ENCODE measurements around the gene CTAG1B.
"Not testable (repeated sequence)": the region's sequence is repeated elsewhere in the genome, so short reads cannot be mapped to it uniquely, and the experiment has no call there.

Gene CTAG1B

DNA sequence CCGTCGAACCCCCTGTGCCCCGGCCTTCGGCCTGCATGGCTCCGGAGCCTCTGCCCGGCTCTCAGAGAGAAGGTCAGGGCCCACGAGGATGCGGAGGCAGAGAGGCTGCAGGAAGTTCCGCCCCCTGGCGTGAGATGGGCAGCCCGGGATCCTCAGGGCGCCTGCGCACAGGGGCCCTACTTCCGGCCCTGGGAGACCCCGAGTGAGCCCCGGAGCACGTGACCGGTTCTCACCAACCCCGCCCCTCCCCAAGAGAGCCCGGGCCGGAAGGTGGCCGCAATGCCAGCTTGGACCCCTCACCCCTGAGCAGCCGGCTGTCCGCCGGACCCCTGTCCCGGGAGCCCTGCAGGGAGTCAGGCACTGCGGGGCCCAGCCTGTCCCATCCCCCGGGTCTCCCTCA is at the start of gene CTAG1B:
Gene CTAG1B (minus strand): TSS at position 101 of the 400 bp plus-strand sequence. CDS start 64 bp downstream, at position 37.
- not testable (repeated sequence) for DNase-seq

DNA sequence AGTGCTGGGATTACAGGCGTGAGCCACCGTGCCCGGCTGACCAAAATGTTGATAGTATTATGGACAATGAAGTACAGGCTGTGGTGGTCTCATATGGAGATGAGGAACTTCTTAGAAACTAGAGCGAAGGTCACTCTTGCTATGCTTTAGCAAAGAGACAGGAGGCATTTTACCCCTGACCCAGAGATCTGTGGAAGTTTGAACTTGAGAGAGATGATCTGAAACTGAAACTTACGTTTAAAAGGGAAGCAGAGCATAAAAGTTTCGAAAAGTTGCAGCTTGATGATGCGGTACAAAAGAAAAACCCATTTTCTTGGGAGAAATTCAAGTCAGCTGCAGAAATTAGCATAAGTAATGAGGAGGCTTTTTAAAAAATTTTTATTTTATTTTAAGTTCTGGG is 42.8 kb upstream of the CTAG1B start:
- no peak for DNase-seq

DNA sequence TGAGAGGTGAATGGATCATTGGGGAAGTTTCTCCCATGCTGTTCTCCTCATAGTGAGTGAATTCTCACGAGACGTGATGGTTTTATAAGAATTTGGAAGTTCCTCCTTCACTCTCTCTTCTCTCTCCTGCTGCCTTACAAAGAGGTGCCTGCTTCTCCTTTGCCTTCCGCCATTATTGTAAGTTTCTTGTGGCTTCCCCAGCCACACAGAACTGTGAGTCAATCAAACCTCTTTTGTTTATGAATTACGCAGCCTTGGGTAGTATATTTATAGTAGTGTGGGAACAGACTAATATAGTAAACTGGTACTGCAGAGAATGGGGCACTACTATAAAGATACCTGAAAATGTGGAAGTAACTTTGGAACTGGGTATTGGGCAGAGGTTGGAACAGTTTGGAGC is 42.1 kb upstream of the CTAG1B start:
- no peak for DNase-seq

DNA sequence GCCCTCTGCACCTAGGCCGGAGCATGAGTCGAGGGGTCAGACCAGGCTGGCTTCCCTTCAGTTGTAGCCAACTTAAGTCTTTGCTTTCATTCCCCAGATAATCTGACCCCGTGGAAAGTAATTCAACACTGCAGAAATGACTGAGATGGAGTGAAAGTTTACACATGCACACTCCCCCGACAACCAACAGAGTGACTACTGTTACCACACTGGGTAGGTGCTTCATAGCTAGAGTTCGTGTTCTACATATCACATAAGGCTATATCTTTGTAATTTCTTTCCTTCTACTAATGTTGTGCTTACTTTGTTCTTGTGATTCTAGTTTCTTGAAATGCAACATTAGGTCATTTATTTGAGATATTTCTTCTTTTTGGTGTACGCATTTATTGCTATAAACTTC is 41.5 kb upstream of the CTAG1B start:
- no peak for DNase-seq

DNA sequence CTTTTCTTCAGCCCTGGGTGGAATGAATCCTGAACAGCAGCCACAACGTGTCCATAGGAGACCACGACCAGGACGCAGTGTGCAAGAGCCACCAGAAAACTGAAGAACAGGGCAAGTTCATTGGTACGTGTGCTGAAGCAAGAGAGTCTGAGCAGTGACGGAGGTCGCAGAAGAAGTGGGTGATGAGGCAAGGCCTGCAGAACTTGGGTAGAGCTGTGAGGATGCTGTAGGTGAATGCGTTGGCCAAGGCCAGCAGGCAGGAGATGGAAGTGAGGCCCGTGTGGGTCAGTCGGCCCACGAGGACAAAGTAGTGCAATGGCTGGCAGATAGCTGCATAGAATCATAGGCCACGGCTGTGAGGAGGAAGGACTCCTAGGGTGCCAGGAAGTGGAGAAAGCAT is 39.9 kb upstream of the CTAG1B start:
- DNase-seq = no peak

DNA sequence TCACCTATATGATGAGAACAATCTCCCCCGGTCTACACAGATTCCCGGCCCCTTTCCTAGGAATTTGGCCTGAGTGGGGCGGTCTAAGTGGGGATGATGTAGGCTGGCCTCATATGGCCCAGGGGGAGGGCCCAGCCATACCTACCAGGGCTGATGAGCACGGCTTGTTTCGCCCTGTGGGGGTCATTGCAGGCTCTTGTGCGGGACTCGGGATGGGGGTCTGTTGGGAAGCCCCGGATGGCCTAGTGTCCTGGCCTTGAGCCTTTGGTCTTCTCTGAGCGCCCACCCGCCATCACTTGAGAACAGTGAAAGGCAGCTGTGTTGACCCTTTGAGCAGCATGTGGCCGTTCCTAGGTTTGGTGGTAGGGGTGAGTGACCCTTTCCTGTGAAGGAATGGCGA is 39.1 kb upstream of the CTAG1B start:
- DNase-seq = no peak

DNA sequence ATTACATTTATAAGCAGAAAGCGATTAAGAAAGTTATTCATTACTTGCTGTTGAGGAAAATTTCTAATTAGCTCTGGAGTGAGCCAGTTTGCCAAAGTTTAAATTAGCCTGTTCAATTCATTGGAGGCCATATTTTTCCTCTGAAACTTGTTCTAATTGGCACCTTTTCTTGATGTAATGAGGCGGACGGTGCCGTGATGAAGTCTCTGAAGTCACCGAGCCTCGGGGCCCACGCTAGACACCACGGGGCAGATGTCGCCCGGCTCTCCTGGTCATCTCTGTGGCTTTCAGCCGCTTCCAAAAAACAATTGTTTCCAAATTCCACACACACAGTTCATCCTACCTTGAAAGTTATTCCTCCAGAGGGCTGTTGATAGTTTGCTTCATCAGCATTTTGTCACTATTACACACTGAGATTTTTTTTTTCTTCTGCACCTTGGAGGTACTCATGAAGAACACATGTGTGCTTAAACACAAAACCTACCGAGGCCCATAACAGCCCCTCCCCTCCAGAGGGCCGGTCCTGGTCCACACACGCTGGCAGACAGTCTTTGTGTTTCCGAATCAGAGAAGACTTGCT is 38.2 kb upstream of the CTAG1B start:
- no peak for DNase-seq

DNA sequence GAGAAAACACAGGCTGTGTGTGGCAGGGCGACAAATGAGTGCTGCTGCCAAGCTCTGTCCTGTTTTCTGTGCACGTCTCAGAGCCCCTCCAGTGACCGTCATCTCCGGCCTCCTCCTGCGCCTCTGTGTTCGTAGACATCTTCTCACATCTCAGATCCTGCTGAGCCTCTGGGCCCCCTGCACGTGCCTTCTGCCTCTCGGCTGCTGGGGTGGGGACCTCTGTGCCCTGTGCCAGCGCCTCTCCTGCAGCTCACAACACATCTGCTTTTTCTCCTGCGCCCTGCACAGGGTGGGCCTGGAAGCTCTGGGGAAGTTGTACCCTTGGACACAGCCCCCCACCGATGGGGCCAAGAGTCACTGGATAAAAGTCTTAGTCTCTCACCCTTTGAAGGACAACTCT is 36.7 kb upstream of the CTAG1B start:
- DNase-seq = no peak

DNA sequence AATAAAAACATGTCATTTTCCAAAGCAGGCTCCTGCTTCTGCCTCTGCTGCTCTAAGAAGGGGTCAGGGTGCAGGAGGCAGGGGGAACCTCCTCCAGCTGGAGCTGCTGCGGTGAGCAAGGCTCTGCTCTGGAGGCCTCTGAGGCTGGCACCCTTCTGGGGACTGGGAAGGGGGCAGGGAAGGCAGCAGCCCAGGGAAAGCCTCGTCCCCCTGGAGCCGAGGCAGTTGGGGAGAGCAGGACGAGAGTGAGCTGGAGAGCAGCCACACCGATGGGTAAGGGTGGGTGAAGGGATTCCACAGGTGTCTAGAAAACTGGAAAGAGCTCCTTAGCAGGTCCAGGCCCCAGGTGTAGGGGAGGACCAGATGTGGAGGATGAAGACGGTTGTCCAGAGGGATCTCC is 36.3 kb upstream of the CTAG1B start:
- no peak for DNase-seq

DNA sequence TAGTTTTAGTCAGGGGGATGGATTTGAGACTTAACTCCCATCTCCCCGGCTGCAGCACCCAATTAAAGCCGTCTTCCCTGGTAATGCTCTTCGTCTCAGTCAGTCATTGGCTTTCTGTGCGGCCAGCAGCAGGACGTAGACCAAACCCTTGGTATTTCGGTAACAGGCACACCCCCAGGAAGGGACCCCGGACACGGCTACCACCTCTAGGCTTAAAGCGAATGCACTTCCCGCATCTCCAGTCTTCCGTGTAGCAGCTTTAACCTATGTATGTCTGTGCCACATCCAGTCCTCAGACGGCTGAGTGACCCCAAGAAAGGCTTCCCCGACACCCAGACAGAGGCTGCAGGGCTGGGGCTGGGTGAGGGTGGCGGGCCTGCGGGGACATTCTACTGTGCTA is 35.8 kb upstream of the CTAG1B start:
- DNase-seq = no peak

DNA sequence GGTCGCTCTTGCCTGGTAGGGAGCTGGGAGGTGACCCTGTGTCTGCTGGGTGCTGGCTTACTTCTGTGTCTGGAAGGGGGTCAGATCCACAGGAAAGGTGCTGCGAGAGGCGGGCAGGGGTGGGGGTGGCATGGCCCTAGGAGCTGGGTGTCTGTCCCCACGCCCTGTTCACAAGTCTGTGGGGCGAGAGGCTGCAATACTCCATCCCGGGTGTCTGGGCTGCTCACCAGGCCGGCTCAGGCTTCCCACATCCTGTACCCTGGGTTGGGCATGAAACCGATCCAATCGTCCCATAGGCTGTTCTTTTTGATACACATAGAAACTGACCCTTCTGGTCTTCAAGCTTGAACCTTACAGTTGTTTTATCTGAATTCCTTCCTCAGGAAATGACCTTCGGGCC is 35.3 kb upstream of the CTAG1B start:
- DNase-seq = no peak

DNA sequence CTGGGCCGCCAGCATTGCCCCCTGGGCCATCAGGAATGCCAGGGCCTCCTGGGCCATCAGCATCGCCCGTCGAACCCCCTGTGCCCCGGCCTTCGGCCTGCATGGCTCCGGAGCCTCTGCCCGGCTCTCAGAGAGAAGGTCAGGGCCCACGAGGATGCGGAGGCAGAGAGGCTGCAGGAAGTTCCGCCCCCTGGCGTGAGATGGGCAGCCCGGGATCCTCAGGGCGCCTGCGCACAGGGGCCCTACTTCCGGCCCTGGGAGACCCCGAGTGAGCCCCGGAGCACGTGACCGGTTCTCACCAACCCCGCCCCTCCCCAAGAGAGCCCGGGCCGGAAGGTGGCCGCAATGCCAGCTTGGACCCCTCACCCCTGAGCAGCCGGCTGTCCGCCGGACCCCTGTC is 34.3 kb upstream of the CTAG1B start, which contains the start of gene CTAG2:
Gene CTAG2 (minus strand): TSS at position 167 of the 400 bp plus-strand sequence. CDS start 64 bp downstream, at position 103.
- not testable (repeated sequence) for DNase-seq

DNA sequence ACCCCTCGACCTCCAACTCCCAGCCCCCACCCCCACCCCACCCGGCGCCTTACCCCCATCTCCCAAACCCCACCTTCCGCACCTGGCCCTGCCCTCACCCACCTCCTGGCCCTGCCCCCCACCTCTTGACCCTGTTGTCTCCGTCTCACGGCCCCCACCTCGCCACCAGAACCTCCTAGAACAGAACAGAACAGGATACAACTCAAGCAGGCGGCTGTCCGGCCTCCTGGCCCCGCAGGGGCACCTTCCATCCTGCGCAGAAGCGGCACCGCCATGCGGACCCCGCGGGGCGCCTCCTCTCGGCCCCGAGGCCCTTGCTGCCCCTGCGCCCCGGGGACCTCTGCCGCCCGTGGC is 33.9 kb upstream of the CTAG1B start:
- DNase-seq = no peak

DNA sequence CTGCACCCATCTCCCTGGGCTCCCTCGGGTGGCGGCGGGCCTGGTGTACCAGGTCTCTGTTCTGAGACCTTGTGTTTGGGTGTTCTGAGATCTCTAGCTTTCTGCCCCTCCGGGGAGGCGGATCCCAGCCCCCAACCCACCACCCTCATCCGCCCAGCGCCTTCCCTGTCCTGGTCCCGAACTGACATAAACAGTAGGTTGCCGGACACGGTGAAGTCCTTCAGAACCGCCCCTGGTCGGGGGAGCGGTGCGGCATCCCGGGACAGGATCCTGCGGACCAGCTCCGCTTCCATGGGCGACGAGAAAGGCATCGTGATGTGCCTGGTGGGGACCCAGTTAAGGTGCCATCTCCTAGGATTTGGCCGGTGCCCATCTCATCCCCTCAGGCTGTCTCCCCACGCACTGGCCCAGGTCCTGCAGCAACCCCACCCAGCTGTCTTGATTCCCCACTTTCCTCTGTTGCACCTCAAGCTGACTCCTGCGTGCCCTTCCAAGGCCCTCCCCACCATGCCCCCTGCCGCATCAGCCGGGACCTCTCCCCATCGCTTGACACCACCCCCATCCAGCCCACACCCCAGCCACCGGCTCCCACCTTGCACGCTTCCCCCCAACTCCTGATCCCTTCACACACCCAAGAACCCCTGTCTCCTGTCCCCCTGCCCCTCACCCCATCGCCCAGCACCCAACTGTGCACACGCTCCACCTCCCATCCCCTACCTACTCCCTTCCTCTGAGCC is 33.4 kb upstream of the CTAG1B start:
- no peak for DNase-seq

DNA sequence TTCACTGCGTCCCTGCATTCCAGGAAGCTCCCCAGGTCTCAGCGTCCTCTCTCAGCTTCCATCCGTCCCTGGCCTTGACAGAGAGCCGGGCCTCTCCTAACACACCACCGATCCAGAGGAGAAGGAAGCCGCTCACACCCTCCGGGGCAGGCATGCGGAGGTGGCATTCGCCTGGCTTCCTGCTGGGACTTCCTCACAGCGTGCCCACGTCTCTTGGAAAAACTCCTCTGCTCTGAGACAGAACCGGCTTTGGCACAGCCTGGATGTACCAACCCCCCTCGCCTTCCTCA is 31.1 kb upstream of the CTAG1B start:
- no peak for DNase-seq

DNA sequence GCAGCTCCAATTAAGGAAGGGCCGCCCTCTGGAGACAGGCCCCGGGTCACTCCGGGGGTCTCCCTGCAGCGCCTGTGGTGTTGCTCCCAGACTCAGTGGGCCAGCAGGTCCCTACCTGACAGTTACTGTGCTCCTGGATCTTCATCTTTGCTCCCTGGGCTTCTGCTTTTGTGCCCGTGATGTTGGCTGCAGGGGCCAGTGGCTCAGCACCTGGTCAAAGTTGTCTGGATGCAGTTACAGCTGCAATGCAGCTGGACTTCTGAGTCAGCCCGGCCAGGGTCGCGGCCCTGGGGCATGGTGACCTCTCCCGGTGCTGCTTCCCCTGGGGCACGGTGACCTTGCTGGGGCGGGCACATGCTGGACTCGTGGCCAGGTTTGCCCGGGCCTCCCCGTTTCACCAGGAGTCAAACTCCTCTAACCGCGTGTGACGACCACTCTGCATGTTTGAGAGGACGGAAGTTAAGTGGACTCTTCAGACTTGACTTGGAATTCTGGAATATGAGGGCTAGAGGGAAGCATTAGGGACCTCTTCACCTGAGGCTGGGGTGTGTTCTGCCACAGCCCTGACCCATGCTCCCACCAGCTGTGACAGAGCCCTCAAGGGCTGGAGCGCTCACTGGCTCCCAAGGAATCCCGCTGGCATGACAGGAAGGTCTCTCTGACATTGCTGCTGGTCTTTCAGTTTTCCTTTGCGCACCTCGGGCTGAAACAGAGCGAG is 30.6 kb upstream of the CTAG1B start:
- no peak for DNase-seq

DNA sequence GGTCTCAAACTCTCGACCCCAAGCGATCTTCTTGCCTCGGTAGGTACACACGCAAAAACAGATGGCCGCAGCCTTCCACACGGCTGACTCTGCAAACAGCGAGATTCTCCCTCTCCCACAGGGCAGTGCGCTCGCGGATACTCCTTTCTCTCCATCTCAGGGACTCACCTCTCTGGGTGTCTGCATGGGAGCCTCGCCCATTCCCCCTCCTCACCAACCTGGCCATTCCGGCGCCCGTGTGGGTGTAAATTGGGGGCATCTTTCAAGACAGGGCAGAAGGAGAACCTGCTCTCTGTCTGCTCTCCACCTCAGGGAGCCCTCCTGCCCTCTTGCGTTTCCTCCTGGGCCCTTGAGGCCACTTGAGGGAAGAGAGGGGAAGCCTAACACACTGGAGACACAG is 29.8 kb upstream of the CTAG1B start:
- no peak for DNase-seq

DNA sequence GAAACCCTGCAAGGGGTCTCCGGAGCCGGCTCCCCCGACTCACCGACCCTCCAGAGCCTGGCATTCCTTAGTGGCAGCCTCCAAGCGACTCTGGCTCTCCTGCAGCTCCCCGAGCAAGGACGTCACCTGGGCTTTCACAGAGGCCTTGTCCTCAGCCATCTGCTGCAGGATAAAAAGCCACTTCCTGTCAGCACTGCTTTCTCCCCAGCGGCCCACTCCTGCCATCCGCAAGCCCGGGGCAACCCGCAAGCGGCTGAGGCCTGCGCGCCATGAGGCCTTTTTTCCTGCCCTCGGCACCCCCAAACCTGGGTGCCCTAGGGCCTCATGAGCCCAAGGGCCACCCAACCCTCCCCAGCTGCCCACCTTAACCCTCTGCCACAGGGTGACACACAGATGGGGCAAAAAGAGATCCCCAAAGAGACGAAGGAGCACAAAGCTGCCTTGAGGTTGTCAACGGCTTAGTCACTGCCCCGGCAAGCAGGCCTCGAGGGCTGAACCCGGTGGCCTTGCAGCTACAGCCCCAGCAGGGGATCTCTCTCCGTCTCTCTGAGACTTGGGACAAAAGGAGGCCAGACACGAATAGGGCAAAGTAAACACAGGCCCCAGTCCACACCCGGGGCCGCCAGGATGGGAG is 26.8 kb upstream of the CTAG1B start:
- DNase-seq = not testable (repeated sequence)

DNA sequence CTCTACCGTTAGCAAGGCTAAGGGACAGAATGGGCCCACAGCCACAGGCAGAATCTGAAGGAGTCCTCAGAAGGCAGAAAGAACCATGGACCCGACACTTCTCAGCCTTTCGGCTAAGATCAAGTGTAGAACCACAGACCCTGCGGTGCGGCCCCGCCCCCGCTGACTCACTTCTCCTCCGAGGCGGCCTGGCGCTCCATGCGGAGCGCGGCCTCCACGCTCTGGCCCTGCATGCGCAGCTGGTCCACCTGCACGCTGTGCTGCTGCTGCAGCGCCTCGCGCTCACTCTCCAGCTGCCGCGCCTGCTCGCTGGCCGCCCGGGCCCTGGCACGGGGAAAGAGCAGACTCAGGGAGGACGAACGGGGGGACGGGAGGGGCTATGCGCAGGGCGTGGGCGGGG is 24.6 kb upstream of the CTAG1B start:
- DNase-seq = not testable (repeated sequence)

DNA sequence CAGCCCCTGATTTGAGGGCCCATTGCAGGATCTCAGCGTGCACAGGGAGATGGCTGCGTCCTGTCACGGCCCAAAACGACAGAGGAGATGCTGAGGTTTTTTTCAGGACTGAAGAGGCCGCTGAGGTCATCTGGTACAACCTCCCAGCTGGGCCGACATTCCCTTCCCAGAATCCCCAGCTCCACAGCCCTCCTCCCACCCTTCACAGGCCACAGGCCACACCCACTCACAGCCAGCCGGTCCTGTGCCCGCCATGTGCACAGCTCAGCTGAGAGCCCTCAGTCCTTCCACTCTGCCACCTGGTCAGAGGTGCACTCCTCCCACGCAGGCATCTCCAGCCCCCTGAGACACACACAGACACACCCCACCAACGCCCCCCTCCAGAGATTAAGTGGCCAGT is 22.7 kb upstream of the CTAG1B start:
- not testable (repeated sequence) for DNase-seq

DNA sequence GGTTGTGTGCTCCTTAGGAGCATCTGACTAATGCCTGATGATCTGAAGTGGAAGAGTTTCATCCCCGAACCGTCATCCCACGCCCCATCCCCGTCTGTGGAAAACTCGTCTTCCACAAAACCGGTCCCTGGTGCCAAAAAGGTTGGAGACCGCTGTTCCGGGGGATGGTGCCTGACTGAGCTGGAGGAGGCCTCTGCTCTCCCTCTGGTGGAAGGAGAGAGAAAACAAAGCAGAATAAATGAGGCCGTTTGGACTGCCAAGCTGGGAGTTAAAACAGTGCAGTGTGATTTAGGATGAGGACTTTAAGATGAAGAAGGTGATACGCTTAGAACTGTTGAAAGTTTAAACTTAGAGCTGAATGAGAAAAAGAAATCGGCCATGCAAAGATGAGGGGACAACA is 14.6 kb upstream of the CTAG1B start:
- not testable (repeated sequence) for DNase-seq

DNA sequence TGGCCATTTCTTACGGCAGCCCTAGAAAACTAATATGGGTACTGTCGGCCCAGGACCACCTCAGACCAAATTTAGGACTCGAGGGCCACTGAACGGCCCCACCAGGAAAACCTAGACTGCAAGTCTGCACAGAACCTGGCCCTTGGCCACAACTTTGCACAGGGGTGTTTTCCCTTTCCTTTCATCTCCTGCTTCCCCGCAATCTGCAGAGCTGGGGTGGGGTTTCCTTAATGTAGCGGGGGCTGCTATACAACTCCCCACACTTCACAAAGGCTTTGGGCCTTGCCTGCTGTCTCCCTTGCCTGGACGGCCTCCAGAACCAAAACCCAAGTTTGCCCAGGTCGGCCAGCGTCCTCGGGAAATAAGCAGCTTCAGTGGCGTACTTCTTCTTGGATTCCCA is 11.9 kb upstream of the CTAG1B start:
- DNase-seq = not testable (repeated sequence)

DNA sequence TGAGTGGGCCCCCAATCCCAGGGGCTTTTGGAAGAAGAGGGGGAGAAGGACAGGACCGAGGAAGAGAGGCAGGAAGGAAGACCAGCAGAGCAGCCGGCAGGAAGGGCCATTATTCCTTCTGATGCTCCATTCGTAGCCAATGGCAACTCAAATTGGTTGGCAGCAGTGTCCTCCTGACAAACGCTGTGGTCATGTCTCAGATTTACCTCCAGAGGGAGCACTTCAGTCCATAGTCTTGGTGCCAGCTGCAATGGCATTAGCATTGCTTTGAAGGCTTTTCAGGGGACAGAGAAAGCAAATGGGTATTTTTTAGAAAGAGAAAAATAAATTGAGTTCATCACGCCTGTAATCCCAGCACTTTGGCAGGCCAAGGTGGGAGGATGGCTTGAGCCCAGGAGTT is 9.9 kb upstream of the CTAG1B start:
- not testable (repeated sequence) for DNase-seq

Data from retina (tissue), 1 donor.